DOHH2 (cell line): ENCODE measurements around the gene ACHE.
"Not testable (repeated sequence)": the region's sequence is repeated elsewhere in the genome, so short reads cannot be mapped to it uniquely, and the experiment has no call there.

Experiments
- EZH2phosphoT487 ChIP-seq: fragments of 200-600 bp; sonication (generic); IDR thresholded peaks from 2 replicates; pipeline ENCODE4 v1.6.1; 2017; ENCODE audit warnings: borderline replicate concordance, mild to moderate bottlenecking, antibody characterized with exemption, low read length, moderate library complexity, mixed read lengths
- TF ChIP-seq, protein P1 (sequence below): fragments of 200-600 bp; sonication (generic); IDR thresholded peaks from one replicate; pipeline ENCODE4 v1.5.1; 2014; ENCODE audit warnings: antibody characterized with exemption, mild to moderate bottlenecking, low read depth, low read length; ENCODE audit not compliant: poor library complexity, severe bottlenecking

DNA sequence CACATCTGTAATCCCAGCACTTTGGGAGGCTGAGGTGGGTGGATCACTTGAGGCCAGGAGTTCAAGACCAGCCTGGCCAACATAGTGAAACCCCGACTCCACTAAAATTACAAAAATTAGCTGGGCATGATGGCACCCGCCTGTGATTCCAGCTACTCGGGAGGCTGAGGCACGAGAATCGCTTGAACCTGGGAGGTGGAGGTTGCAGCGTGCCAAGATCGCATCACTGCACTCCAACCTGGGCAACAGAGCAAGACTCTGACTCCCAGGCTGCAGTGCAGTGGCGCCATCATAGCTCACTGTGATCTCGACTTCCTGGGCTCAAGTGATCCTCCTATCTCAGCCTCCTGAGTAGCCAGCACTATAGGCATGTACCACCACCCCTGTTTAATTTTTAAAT is 40.8 kb downstream of the ACHE start:
- TF ChIP-seq, protein P1, sequence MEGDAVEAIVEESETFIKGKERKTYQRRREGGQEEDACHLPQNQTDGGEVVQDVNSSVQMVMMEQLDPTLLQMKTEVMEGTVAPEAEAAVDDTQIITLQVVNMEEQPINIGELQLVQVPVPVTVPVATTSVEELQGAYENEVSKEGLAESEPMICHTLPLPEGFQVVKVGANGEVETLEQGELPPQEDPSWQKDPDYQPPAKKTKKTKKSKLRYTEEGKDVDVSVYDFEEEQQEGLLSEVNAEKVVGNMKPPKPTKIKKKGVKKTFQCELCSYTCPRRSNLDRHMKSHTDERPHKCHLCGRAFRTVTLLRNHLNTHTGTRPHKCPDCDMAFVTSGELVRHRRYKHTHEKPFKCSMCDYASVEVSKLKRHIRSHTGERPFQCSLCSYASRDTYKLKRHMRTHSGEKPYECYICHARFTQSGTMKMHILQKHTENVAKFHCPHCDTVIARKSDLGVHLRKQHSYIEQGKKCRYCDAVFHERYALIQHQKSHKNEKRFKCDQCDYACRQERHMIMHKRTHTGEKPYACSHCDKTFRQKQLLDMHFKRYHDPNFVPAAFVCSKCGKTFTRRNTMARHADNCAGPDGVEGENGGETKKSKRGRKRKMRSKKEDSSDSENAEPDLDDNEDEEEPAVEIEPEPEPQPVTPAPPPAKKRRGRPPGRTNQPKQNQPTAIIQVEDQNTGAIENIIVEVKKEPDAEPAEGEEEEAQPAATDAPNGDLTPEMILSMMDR = not testable (repeated sequence)
- TF ChIP-seq EZH2phosphoT487 = not testable (repeated sequence)
